ENCODE results near the gene CST8.

DNA sequence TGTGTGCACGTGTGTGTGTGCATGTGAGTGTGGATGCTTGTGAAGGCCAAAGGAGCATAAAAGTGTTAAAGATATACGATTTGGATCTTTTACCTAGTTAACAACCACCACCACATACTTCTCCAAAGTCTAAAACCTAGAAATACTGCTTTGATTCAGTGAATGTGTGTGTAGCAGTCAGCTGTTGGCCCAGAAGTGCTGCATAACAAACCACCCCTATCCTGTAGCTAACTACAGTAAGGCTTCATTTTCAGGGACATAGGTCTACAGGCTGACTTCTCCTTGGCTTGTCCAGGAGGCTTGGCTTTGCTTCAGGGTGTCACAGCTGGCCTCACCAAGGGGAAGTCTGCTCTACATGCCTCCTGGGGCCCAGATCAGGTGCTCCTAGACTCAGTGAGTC lies 2.4 kb upstream of the CST8 start:
- no peak for TF ChIP-seq CTCF (IDR thresholded peaks at IDR 0.05; ENCODE audit: borderline replicate concordance, extremely low read depth, low read length, poor library complexity, severe bottlenecking)
- TF ChIP-seq EZH2 (IDR thresholded peaks at IDR 0.05; ENCODE audit: borderline replicate concordance, low read depth, low read length, severe bottlenecking): no peak

Measured in DND-41 (cell line).